HepG2 (cell line): ENCODE data around the gene TOPBP1. TPM values are rescaled to one million over a fixed set of nuclear protein-coding genes. Genes with fewer than 3 reads are reported as not detected.

Experiments used
- HOXA9 ChIP-seq: sonication (generic); formaldehyde crosslinking; IDR thresholded peaks from 2 replicates; pipeline ENCODE4 v1.8.1; 2022; ENCODE audit warnings: missing genetic modification reagents, mild to moderate bottlenecking, moderate library complexity, borderline replicate concordance
- MAF1 ChIP-seq: sonication (generic); formaldehyde crosslinking; IDR thresholded peaks from 2 replicates; pipeline ENCODE4 v1.5.0; 2020; ENCODE audit warnings: missing genetic modification reagents, borderline replicate concordance
- MEIS2 ChIP-seq: sonication (generic); formaldehyde crosslinking; IDR thresholded peaks from 2 replicates; pipeline ENCODE4 v1.9.0; 2021; ENCODE audit warnings: mild to moderate bottlenecking, missing genetic modification reagents
- NFYB ChIP-seq: sonication (generic); formaldehyde crosslinking; IDR thresholded peaks from 2 replicates; pipeline ENCODE4 v1.4.0; 2020; ENCODE audit warnings: missing genetic modification reagents
- SRSF1 ChIP-seq: fragments of 200-400 bp; formaldehyde crosslinking; optimal IDR thresholded peaks from 2 replicates; pipeline ENCODE3; 2017; ENCODE audit warnings: mild to moderate bottlenecking, low read depth, low read length, moderate library complexity
- TP53 ChIP-seq: sonication (generic); formaldehyde crosslinking; conservative IDR thresholded peaks from 2 replicates; pipeline ENCODE4 v1.4.0; 2020; ENCODE audit warnings: missing genetic modification reagents
- WIZ ChIP-seq: sonication (generic); formaldehyde crosslinking; IDR thresholded peaks from 2 replicates; pipeline ENCODE4 v1.5.1; 2020; ENCODE audit warnings: mild to moderate bottlenecking, missing genetic modification reagents
- ZNF232 ChIP-seq: sonication (generic); formaldehyde crosslinking; IDR thresholded peaks from 2 replicates; pipeline ENCODE4 v1.4.0; 2020; ENCODE audit warnings: missing genetic modification reagents, borderline replicate concordance
- ZNF549 ChIP-seq: sonication (generic); formaldehyde crosslinking; IDR thresholded peaks from 2 replicates; pipeline ENCODE4 v1.5.0; 2020; ENCODE audit warnings: missing genetic modification reagents
- ZNF713 ChIP-seq: sonication (generic); formaldehyde crosslinking; IDR thresholded peaks from 2 replicates; pipeline ENCODE4 v1.4.0; 2020; ENCODE audit warnings: mild to moderate bottlenecking, missing genetic modification reagents
- ZNF816 ChIP-seq: sonication (generic); formaldehyde crosslinking; IDR thresholded peaks from 2 replicates; pipeline ENCODE4 v1.8.0; 2022; ENCODE audit warnings: missing genetic modification reagents, mild to moderate bottlenecking, borderline replicate concordance
- polyA plus RNA-seq, 8 experiments: library from polyadenylated mRNA; depleted of rRNA in 3 of 8; stranded (reverse) in 7 of 8; unstranded in 1 of 8; fragments of >200 nt; fragmentation: Illumina TruSeq in 4 of 8; extraction: Trizol in 4 of 8; gene quantifications; 2 replicates each; pipeline versions ENCODE4 v1.2.1 to v1.2.3, GENCODE V29; 2011 to 2016; ENCODE audit warnings: low read depth in 4 of 8, missing spikeins in 1 of 8, mixed read lengths in 1 of 8; ENCODE audit not compliant: insufficient read depth in 1 of 8
- total RNA-seq, 5 experiments: library from RNA; depleted of rRNA; stranded (reverse); fragments of >200 nt; fragmentation: Illumina TruSeq; extraction: Trizol; gene quantifications; 2 replicates each; pipeline ENCODE4 v1.2.3, GENCODE V29; 2016; ENCODE audit warnings: low read depth in 1 of 5
- TF ChIP-seq, protein P1 (sequence below): sonication (generic); formaldehyde crosslinking; IDR thresholded peaks from 2 replicates; pipeline ENCODE4 v1.4.0; 2020; ENCODE audit warnings: missing genetic modification reagents
- TF ChIP-seq, protein P2 (sequence below): IDR thresholded peaks from 2 replicates; pipeline ENCODE4 v1.6.1; 2018; ENCODE audit warnings: missing genetic modification reagents
- TF ChIP-seq, protein P3 (sequence below), 2 experiments: sonication (generic) in 1 of 2; formaldehyde crosslinking in 1 of 2; IDR thresholded peaks; 2 replicates each; pipeline versions ENCODE4 v1.6.1 to v1.9.0; 2014 to 2022; ENCODE audit warnings: antibody characterized with exemption in 1 of 2, borderline replicate concordance in 1 of 2, inconsistent platforms in 1 of 2, low read depth in 1 of 2, missing genetic modification reagents in 1 of 2
- TF ChIP-seq, protein P4 (sequence below): conservative IDR thresholded peaks from 2 replicates; pipeline ENCODE4 v1.6.1; 2018; ENCODE audit warnings: missing genetic modification reagents

TOPBP1 gene
- total and polyA plus RNA-seq, 2 of the 13 experiments (the other 11 are each of a cell fraction or from before 2014, with no cell fraction given), result 24.3 to 42.9 TPM

DNA sequence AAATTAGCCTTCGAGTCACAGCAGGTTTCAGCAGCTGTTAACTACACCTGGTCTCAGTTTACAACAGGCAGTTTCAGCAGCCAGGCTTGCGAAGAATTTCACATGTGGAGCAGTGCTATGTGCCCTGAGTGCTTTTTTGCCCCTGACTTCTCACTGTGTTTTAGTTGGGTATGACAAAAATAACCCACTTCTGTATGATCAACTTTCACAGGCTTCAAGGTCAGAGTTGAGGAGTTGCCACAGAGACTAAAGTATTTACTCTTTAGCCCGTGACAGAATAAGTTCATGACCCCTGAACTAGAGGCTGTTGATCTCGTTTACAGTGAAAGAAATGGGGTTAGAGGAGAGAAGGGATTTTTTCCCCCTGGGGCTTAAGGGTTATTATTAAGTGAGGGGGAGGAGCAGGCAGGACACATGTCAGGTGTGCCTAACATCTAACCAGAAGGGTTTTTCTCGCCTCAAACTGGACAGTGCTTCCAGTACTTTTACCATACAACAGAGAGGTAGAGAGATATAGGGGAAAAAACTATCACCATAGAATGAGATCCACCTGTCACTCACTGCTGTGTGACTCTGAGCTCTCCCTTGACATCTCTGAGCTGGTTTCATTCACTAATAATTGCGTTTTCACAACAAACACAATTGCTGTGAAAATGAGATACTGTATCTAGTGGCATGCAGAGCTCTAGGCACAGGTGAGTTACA lies 14.0 kb upstream of the TOPBP1 start (continued):
- TF ChIP-seq, protein P1, sequence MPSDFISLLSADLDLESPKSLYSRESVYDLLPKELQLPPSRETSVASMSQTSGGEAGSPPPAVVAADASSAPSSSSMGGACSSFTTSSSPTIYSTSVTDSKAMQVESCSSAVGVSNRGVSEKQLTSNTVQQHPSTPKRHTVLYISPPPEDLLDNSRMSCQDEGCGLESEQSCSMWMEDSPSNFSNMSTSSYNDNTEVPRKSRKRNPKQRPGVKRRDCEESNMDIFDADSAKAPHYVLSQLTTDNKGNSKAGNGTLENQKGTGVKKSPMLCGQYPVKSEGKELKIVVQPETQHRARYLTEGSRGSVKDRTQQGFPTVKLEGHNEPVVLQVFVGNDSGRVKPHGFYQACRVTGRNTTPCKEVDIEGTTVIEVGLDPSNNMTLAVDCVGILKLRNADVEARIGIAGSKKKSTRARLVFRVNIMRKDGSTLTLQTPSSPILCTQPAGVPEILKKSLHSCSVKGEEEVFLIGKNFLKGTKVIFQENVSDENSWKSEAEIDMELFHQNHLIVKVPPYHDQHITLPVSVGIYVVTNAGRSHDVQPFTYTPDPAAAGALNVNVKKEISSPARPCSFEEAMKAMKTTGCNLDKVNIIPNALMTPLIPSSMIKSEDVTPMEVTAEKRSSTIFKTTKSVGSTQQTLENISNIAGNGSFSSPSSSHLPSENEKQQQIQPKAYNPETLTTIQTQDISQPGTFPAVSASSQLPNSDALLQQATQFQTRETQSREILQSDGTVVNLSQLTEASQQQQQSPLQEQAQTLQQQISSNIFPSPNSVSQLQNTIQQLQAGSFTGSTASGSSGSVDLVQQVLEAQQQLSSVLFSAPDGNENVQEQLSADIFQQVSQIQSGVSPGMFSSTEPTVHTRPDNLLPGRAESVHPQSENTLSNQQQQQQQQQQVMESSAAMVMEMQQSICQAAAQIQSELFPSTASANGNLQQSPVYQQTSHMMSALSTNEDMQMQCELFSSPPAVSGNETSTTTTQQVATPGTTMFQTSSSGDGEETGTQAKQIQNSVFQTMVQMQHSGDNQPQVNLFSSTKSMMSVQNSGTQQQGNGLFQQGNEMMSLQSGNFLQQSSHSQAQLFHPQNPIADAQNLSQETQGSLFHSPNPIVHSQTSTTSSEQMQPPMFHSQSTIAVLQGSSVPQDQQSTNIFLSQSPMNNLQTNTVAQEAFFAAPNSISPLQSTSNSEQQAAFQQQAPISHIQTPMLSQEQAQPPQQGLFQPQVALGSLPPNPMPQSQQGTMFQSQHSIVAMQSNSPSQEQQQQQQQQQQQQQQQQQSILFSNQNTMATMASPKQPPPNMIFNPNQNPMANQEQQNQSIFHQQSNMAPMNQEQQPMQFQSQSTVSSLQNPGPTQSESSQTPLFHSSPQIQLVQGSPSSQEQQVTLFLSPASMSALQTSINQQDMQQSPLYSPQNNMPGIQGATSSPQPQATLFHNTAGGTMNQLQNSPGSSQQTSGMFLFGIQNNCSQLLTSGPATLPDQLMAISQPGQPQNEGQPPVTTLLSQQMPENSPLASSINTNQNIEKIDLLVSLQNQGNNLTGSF, result no peak
- no peak for TF ChIP-seq SRSF1
- TF ChIP-seq MEIS2 (CRISPR knock-in tag), result no peak
- no peak for TF ChIP-seq NFYB (CRISPR knock-in tag)
- no peak for TF ChIP-seq MAF1
- no peak for TF ChIP-seq TP53 (CRISPR knock-in tag)
- TF ChIP-seq, protein P2, sequence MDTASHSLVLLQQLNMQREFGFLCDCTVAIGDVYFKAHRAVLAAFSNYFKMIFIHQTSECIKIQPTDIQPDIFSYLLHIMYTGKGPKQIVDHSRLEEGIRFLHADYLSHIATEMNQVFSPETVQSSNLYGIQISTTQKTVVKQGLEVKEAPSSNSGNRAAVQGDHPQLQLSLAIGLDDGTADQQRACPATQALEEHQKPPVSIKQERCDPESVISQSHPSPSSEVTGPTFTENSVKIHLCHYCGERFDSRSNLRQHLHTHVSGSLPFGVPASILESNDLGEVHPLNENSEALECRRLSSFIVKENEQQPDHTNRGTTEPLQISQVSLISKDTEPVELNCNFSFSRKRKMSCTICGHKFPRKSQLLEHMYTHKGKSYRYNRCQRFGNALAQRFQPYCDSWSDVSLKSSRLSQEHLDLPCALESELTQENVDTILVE, result no peak; the same call in 1 of the 2 replicates
- TF ChIP-seq ZNF232 (CRISPR knock-in tag), result 0 out of 2 replicates have a peak, but pooled peaks have one; percentile 52
- TF ChIP-seq, protein P3, sequence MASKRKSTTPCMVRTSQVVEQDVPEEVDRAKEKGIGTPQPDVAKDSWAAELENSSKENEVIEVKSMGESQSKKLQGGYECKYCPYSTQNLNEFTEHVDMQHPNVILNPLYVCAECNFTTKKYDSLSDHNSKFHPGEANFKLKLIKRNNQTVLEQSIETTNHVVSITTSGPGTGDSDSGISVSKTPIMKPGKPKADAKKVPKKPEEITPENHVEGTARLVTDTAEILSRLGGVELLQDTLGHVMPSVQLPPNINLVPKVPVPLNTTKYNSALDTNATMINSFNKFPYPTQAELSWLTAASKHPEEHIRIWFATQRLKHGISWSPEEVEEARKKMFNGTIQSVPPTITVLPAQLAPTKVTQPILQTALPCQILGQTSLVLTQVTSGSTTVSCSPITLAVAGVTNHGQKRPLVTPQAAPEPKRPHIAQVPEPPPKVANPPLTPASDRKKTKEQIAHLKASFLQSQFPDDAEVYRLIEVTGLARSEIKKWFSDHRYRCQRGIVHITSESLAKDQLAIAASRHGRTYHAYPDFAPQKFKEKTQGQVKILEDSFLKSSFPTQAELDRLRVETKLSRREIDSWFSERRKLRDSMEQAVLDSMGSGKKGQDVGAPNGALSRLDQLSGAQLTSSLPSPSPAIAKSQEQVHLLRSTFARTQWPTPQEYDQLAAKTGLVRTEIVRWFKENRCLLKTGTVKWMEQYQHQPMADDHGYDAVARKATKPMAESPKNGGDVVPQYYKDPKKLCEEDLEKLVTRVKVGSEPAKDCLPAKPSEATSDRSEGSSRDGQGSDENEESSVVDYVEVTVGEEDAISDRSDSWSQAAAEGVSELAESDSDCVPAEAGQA (IDR thresholded peaks at IDR 0.05; ENCODE audit: low read depth), result no peak
- TF ChIP-seq, protein P3 (CRISPR knock-in tag; IDR thresholded peaks at IDR 0.05; ENCODE audit: borderline replicate concordance), result no peak
- TF ChIP-seq, protein P4, sequence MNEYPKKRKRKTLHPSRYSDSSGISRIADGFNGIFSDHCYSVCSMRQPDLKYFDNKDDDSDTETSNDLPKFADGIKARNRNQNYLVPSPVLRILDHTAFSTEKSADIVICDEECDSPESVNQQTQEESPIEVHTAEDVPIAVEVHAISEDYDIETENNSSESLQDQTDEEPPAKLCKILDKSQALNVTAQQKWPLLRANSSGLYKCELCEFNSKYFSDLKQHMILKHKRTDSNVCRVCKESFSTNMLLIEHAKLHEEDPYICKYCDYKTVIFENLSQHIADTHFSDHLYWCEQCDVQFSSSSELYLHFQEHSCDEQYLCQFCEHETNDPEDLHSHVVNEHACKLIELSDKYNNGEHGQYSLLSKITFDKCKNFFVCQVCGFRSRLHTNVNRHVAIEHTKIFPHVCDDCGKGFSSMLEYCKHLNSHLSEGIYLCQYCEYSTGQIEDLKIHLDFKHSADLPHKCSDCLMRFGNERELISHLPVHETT (CRISPR knock-in tag), result no peak
- TF ChIP-seq ZNF713, result no peak
- no peak for TF ChIP-seq ZNF549
- no peak for TF ChIP-seq HOXA9 (CRISPR knock-in tag)
- no peak for TF ChIP-seq ZNF816 (CRISPR knock-in tag)
- TF ChIP-seq WIZ (CRISPR knock-in tag), result no peak
